HTERT RPE-1 (cell line): Measurements from ENCODE around the gene KIF26B.
"Not testable (repeated sequence)": the region's sequence is repeated elsewhere in the genome, so short reads cannot be mapped to it uniquely, and the experiment has no call there.

Experiments used
- in situ Hi-C: fragments of 300-500 bp; cut with MboI; formaldehyde crosslinking; loops from 4 replicates; pipeline ENCODE4 v1.14.3; 2020; ENCODE audit warnings: low sequenced_read_pairs

KIF26B gene

DNA sequence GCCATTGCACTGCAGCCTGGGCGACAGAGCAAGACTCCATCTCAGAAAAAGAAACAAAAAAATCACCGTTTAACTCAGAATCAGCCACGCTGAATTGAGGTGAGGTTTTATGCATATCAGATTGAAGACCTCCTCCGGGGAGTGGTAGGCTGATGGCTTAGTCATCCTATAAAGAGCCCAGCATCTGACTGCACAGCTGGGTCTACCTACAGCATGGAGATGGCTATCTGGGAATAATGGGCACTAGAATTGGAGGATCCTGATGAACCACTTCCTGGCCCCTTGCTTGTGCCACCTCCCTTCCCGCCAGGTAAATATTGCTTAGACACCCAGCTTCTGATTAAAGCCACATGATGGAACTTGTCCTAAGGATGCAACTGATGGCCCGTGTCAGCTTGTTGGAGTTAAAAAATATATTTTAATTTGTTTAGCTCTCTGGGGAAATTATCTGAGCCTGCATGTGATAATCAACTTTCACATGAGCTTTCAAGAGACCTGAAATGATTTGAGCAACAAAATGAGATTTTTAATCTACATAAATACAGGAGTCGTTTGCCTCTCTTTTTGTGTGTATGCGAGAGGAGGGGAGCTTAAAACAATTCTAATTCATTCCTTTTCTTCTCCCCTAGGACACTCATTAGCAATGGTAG, 157.2 kb downstream of the KIF26B start:
- in situ Hi-C loops = no loop called here

- in situ Hi-C loops = no loop called here
Measured at GRCh38 chr1:245313576-245313975, 158.8 kb downstream of the KIF26B start.

DNA sequence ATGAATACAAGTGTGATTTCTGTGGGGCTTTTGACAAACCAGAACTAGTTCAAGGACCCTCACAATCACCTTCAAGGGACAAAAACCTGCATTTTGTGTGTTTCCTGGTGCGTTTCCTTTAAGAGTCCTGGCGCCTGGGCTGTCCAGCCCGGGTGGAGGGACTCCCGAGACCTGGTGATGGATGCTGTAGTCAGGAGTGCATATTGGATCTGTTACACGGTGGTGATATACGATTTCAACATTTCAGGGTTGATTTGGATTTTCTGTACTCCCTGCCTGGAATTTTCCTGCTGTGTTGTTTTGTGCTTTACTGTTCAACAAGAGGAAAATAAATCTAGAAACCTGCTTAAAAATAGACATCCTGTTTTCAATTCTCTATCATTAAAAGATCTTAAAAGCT, 162.0 kb downstream of the KIF26B start:
- in situ Hi-C loops = no loop called here

GRCh38 chr1:245317217-245317616, 162.4 kb downstream of the KIF26B start:
- in situ Hi-C loops = no loop called here

DNA sequence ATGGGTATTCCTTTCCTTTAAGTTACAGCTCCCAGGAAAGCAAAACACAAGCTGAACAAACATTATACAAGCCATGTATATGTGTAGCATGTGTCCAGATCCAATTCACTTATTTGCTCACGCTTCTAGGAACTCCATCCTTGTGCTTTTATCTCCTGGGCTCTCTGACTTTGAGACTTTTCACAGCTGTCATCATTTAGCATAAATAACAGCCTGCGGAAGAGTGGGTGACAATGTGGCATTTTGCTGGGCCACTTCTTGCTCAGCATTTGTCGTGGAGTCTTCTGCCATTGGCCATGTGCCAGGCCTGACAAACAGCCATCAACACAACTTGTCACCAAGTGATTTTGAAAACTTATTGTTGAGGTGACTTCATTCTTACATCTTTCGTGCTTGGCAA, 164.3 kb downstream of the KIF26B start:
- in situ Hi-C loops = no loop called here

- in situ Hi-C loops = no loop called here
Measured at GRCh38 chr1:245322673-245323072, 167.9 kb downstream of the KIF26B start.

GRCh38 chr1:245323765-245324164, 169.0 kb downstream of the KIF26B start:
- in situ Hi-C loops = not testable (repeated sequence)

- in situ Hi-C loops = no loop called here
Measured at GRCh38 chr1:245325922-245326795, 171.4 kb downstream of the KIF26B start.

DNA sequence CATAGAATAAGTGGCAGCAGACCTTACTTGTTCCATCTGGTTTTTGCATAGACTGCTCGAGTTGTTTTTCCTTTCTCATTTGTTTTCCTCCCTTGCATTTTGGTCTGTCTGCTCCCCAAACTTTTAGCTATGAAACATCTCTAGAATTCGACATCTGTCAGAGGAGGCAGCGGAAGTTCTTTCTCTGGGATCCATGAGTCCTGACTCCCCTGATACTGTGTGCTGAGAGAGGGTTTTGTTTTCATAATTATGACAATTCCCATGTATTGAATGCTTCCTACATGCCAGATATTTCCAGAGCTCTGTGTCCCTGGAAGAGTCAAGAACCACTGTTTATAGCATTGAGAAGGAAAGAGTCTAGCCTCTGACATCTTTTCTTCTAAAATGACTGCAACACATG, 172.6 kb downstream of the KIF26B start:
- in situ Hi-C loops = no loop called here

DNA sequence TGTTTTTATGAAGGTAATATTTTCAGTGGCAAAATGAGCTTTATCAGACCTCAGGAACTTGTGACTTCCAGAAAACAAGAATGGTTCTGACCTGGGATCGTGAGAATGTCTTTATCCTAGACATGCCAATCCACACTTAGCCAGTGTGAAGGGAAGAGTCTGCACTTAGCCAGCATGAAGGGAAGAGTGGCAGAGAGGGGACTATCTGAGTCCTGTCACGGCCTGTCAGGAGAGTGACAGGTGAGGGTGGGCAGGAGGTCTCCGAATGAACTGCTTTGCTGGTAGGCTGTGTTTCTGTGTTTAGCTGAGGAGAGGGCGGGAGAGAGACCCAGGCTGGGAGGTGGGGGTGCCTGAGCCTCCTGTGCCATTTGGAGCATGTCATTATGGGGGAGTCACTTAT, 173.1 kb downstream of the KIF26B start:
- in situ Hi-C loops = no loop called here

GRCh38 chr1:245330951-245331350, 176.2 kb downstream of the KIF26B start:
- in situ Hi-C loops = no loop called here

DNA sequence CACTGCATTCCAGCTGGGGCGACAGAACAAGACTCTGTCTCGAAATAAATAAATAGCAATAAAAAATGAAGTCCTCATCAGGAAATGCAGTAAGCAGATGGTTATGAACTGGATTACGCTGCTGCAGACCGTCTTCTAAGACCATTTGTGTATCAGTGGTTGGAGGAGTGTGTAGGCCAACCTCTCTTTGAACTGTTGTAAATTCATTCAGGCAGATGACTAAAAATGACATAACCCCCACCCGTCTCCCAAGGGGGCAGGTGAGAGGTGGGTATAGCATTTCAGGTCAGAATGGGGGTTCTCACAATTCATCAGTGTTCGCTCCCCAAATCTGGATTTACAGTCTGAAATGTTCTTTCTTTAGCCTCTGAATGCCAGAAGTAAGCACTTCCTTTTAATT, 177.3 kb downstream of the KIF26B start:
- in situ Hi-C loops = no loop called here

DNA sequence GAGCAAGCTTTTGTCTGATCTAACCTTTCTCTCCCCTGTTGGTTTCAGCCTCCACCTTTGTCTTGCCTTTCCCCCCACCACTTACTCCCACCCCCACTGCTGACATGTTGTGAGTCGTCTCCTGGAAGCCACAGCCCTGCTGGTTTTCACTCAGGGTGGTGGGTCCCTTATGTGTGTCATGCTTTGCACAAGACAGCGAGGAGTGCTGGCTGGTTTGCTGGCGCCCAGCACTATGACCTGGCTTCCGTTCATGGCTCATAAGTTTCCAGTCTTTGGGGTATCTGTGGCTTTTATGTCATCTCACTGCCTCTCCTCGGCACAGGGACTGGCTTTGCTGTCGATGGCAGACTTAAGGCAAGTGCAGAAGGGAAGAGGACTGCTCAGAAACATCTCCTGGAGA, 177.7 kb downstream of the KIF26B start:
- in situ Hi-C loops = no loop called here

DNA sequence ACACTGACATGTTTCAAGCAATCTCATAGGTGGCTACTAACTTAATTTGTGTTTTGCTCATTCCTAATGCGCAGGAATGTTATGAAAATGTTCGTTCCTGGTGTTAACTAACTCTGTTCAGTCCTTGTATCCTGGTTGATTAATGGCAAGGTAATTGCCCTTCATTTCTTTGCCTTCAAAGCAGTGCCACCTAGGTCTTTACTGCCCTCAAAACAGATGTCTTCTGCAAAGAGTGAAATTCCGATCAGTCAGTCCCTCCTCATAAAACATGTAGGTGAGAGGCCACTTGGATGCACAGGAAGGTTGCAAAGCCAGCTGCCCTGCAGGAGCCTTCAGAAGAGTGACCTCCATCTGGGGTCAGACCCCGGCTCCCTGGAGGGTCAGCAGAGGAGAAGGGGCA, 179.4 kb downstream of the KIF26B start:
- in situ Hi-C loops = no loop called here

GRCh38 chr1:245334827-245335490, 180.2 kb downstream of the KIF26B start:
- in situ Hi-C loops = no loop called here

DNA sequence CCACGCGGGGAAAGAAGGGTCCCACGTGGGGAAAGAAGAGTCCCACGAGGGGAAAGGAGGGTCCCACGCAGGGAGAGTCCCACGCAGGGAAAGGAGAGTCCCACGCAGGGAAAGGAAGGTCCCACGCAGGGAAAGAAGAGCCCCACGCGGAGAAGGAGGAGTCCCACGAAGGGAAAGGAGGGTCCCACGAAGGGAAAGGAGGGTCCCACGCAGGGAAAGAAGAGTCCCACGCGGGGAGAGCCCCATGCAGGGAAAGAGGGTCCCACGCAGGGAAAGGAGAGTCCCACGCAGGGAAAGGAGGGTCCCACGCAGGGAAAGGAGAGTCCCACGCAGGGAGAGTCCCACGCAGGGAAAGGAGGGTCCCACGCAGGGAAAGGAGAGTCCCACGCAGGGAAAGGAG, 180.9 kb downstream of the KIF26B start:
- in situ Hi-C loops = not testable (repeated sequence)

- in situ Hi-C loops = no loop called here
Measured at GRCh38 chr1:245336149-245336983, 181.6 kb downstream of the KIF26B start.

GRCh38 chr1:245336984-245337355, 182.2 kb downstream of the KIF26B start:
- in situ Hi-C loops = not testable (repeated sequence)

DNA sequence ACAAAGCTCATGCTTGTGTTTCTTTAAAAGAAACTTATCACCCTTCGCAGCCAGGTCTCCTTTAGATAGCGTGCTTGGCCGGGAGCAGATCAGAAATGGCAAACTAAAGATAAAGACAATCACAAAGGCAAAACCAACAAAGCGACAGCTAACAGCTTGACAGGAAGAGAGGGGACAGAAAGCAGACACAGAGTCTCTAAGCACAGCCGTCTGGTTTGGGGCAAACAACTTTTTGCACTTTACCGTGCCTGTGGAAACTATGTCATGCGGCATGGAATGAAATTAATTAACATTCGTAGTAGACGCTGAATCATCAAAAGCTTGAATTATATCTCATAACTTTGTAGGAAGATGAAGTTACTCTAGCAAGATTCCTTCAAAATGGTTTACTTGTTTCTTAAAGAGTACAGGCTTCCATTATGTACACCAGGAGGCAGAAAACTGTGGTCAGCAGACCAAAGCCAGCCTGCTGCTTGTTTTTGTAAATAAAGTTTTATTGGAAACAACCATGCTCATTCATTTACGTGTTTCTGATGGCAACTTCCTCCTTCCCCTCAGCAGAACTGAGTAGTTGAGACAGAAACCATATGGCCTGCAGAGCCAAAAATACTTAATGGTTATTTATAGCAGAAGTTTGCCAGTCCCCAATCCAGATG, 183.2 kb downstream of the KIF26B start:
- in situ Hi-C loops = no loop called here

DNA sequence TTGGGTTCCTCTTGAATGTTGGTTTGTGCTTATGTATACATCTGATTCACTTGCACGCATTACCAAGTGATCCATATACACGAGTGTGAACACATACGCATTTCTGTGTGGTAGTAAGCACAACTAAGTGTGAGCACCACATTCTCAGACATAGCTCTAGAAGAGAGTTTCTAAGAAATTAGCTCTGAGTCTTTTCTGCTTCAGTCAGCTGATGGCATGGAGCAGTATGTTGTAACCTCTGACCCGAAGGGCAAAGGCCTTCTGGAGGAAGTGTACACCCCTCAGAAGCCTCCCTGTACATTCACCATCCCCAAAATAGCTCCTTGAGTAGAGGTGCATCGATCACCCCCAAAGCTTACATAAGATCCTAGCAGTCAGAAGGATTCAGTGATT, 183.7 kb downstream of the KIF26B start:
- in situ Hi-C loops = no loop called here

DNA sequence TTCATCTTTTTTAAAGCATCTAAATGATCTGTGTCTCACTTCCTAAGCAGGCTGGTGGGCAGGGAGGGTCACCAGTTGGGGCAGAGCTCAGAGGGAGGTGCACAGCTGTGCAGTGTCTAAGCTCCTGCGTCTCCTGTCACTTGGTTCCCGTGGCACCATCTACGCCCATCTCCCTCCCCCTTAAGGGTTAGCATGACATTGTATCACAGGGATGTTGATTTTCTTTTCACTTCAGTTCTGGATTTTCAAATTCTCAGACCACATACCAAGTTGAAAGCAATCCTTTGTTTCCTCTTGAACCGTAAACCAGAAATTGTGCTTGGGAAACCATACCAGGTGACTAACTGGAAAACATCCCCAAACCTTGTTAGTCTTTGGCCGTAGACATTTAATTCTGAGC, 187.0 kb downstream of the KIF26B start:
- in situ Hi-C loops = no loop called here
